GM20431 (cell line): ENCODE data around the gene RAC2.

Experiments used
- in situ Hi-C: fragments of 300-500 bp; cut with MseI, MboI; formaldehyde crosslinking; loops from one replicate; pipeline ENCODE4 v1.15.0; 2020; ENCODE audit warnings: low sequenced_read_pairs; ENCODE audit not compliant: unreplicated experiment

Gene RAC2

GRCh38 chr22:37224757-37225420 lies 19.2 kb downstream of the RAC2 start:
- in situ Hi-C loops = no loop called here

- in situ Hi-C loops = no loop called here
Observed at GRCh38 chr22:37223965-37224551, 20.0 kb downstream of the RAC2 start.

- in situ Hi-C loops = no loop called here
Observed at GRCh38 chr22:37222440-37222971, 21.6 kb downstream of the RAC2 start.

GRCh38 chr22:37221424-37222333 lies 22.4 kb downstream of the RAC2 start:
- in situ Hi-C loops = no loop called here

- in situ Hi-C loops = no loop called here
Observed at GRCh38 chr22:37220543-37220981, 23.5 kb downstream of the RAC2 start.

- in situ Hi-C loops = no loop called here
Observed at GRCh38 chr22:37219533-37219932, 24.5 kb downstream of the RAC2 start.

GRCh38 chr22:37218771-37219411 lies 25.2 kb downstream of the RAC2 start:
- in situ Hi-C loops = no loop called here

- in situ Hi-C loops = no loop called here
Observed at GRCh38 chr22:37218399-37218770, 25.7 kb downstream of the RAC2 start.

- in situ Hi-C loops = no loop called here
Observed at GRCh38 chr22:37215890-37216289, 28.2 kb downstream of the RAC2 start.

GRCh38 chr22:37214731-37215030 lies 29.4 kb downstream of the RAC2 start:
- in situ Hi-C loops = no loop called here

GRCh38 chr22:37213941-37214730 lies 29.9 kb downstream of the RAC2 start:
- in situ Hi-C loops = no loop called here

- in situ Hi-C loops = no loop called here
Observed at GRCh38 chr22:37213218-37213855, 30.7 kb downstream of the RAC2 start.

GRCh38 chr22:37212174-37212906 lies 31.7 kb downstream of the RAC2 start, which contains the start of gene SSTR3:
Gene SSTR3 (minus strand): TSS chr22:37212477. CDS start chr22:37207803, 4,674 bp downstream.
- in situ Hi-C loops = no loop called here

GRCh38 chr22:37211866-37212173 lies 32.2 kb downstream of the RAC2 start:
- in situ Hi-C loops = no loop called here

GRCh38 chr22:37211075-37211865 lies 32.8 kb downstream of the RAC2 start:
- in situ Hi-C loops = no loop called here

GRCh38 chr22:37210041-37210803 lies 33.8 kb downstream of the RAC2 start:
- in situ Hi-C loops = no loop called here

- in situ Hi-C loops = no loop called here
Observed at GRCh38 chr22:37209140-37209845, 34.8 kb downstream of the RAC2 start.
